GM23338 (cell line): ENCODE measurements around the gene KPNA6. TPM values are rescaled to one million over a fixed set of nuclear protein-coding genes. Genes with fewer than 3 reads are reported as not detected.

Experiments
- ATAC-seq: fragments of 200-7000 bp; cut with Tn5 transposase; 3 replicates; pipeline ENCODE4 v1.9.1; 2020
- DNase-seq: peaks from one replicate; pipeline ENCODE4 v3.0.0-alpha.2; 2015; ENCODE audit warnings: low spot score
- H2AFZ ChIP-seq: fragments of 200-600 bp; sonication (generic); 2 replicates; pipeline ENCODE4 v1.8.0; 2016; ENCODE audit warnings: antibody characterized with exemption, mild to moderate bottlenecking, moderate library complexity
- H3F3A ChIP-seq: fragments of 200-600 bp; sonication (generic); replicated peaks from 2 replicates; pipeline ENCODE4 v1.8.0; 2017; ENCODE audit warnings: antibody characterized with exemption, mixed run types, low read depth
- H3K27ac ChIP-seq: fragments of 200-600 bp; sonication (generic); 2 replicates; pipeline ENCODE4 v1.6.1; 2016; ENCODE audit warnings: low read depth
- H3K27me3 ChIP-seq: fragments of 200-600 bp; sonication (generic); 2 replicates; pipeline ENCODE4 v1.8.0; 2016; ENCODE audit warnings: mild to moderate bottlenecking, mixed run types, moderate library complexity; ENCODE audit not compliant: insufficient read depth
- H3K36me3 ChIP-seq: fragments of 200-600 bp; sonication (generic); 2 replicates; pipeline ENCODE4 v1.8.0; 2016; ENCODE audit warnings: mild to moderate bottlenecking; ENCODE audit not compliant: insufficient read depth
- H3K4me1 ChIP-seq: fragments of 200-600 bp; sonication (generic); 2 replicates; pipeline ENCODE4 v1.8.0; 2016; ENCODE audit warnings: mild to moderate bottlenecking, moderate library complexity; ENCODE audit not compliant: insufficient read depth
- H3K4me2 ChIP-seq: fragments of 200-600 bp; sonication (generic); 2 replicates; pipeline ENCODE4 v1.7.1; 2017; ENCODE audit warnings: mixed run types
- H3K4me3 ChIP-seq: fragments of 200-600 bp; sonication (generic); 2 replicates; pipeline ENCODE4 v1.6.1; 2016; ENCODE audit warnings: mixed run types
- H3K79me2 ChIP-seq: fragments of 200-600 bp; sonication (generic); replicated peaks from 2 replicates; pipeline ENCODE4 v1.8.0; 2017; ENCODE audit warnings: mild to moderate bottlenecking; ENCODE audit not compliant: insufficient read depth
- H3K9me2 ChIP-seq: fragments of 200-600 bp; sonication (generic); 2 replicates; pipeline ENCODE4 v1.8.0; 2017; ENCODE audit not compliant: insufficient read depth
- H4K20me1 ChIP-seq: fragments of 200-600 bp; sonication (generic); replicated peaks from 2 replicates; pipeline ENCODE4 v1.8.0; 2017; ENCODE audit warnings: mild to moderate bottlenecking; ENCODE audit not compliant: insufficient read depth
- H3K27ac Mint-ChIP-seq: 2 replicates; pipeline ENCODE4 v1.8.0; 2020; ENCODE audit warnings: inconsistent platforms, mild to moderate bottlenecking, moderate library complexity, mixed read lengths
- H3K27me3 Mint-ChIP-seq: 3 replicates; pipeline ENCODE4 v1.8.0; 2022; ENCODE audit warnings: low read depth, mild to moderate bottlenecking, moderate library complexity, mixed read lengths, inconsistent platforms; ENCODE audit not compliant: insufficient read depth, poor library complexity
- H3K36me3 Mint-ChIP-seq: 3 replicates; pipeline ENCODE4 v1.8.0; 2021; ENCODE audit warnings: low read depth, mild to moderate bottlenecking, inconsistent platforms, moderate library complexity, mixed read lengths
- H3K4me1 Mint-ChIP-seq: 3 replicates; pipeline ENCODE4 v1.8.0; 2020; ENCODE audit warnings: mild to moderate bottlenecking, inconsistent platforms, mixed read lengths
- H3K4me3 Mint-ChIP-seq: 3 replicates; pipeline ENCODE4 v1.8.0; 2021; ENCODE audit warnings: moderate library complexity, mild to moderate bottlenecking, inconsistent platforms, mixed read lengths
- H3K9me3 Mint-ChIP-seq: 3 replicates; pipeline ENCODE4 v1.8.0; 2020; ENCODE audit warnings: moderate library complexity, mild to moderate bottlenecking, inconsistent platforms, mixed read lengths
- EZH2 ChIP-seq: fragments of 200-600 bp; sonication (generic); IDR thresholded peaks from one replicate; pipeline ENCODE4 v1.8.0; 2017; ENCODE audit warnings: antibody characterized with exemption, mild to moderate bottlenecking, low read depth; ENCODE audit not compliant: unreplicated experiment
- EZH2phosphoT487 ChIP-seq: fragments of 200-600 bp; sonication (generic); IDR thresholded peaks from one replicate; pipeline ENCODE4 v1.8.1; 2018; ENCODE audit warnings: antibody characterized with exemption; ENCODE audit not compliant: unreplicated experiment
- NANOG ChIP-seq: IDR thresholded peaks from 2 replicates; pipeline ENCODE4 v1.6.1; 2016; ENCODE audit warnings: antibody characterized with exemption, borderline replicate concordance
- POLR2AphosphoS5 ChIP-seq: IDR thresholded peaks from 2 replicates; pipeline ENCODE4 v1.6.1; 2016; ENCODE audit warnings: antibody characterized with exemption, low read depth
- STAT1 ChIP-seq: IDR thresholded peaks from one replicate; pipeline ENCODE4 v1.6.1; 2016; ENCODE audit warnings: antibody characterized with exemption; ENCODE audit not compliant: unreplicated experiment
- polyA plus RNA-seq: library from polyadenylated mRNA; unstranded; fragments of >200 nt; fragmentation: Nextera tagmentation; extraction: Ambion mirVana; gene quantifications from 2 replicates; pipeline ENCODE4 v1.2.1, GENCODE V29; 2016
- total RNA-seq: library from RNA; depleted of rRNA; stranded (reverse); fragments of >200 nt; shearing (Covaris generic); gene quantifications from 2 replicates; pipeline ENCODE4 v1.2.3, GENCODE V29; 2014
- TF ChIP-seq, protein P1 (sequence below): fragments of 250-450 bp; sonication (Bioruptor Pico); IDR thresholded peaks from 2 replicates; pipeline ENCODE4 v1.5.0; 2020; ENCODE audit warnings: mild to moderate bottlenecking, moderate library complexity
- TF ChIP-seq, protein P2 (sequence below): IDR thresholded peaks from one replicate; pipeline ENCODE4 v1.6.1; 2018; ENCODE audit warnings: antibody characterized with exemption; ENCODE audit not compliant: unreplicated experiment
- TF ChIP-seq, protein P3 (sequence below), 2 experiments: fragments of 200-600 bp in 1 of 2; sonication (generic) in 1 of 2; conservative IDR thresholded peaks; 2 replicates each; pipeline versions ENCODE4 v1.5.1 to v1.6.1; 2016 to 2017; ENCODE audit warnings: antibody characterized with exemption in 2 of 2, low read depth in 2 of 2, mild to moderate bottlenecking in 2 of 2, moderate library complexity in 1 of 2

Gene KPNA6
- total and polyA plus RNA-seq, 2 experiments from 2014 or later = 28.6 to 72.2 TPM

DNA sequence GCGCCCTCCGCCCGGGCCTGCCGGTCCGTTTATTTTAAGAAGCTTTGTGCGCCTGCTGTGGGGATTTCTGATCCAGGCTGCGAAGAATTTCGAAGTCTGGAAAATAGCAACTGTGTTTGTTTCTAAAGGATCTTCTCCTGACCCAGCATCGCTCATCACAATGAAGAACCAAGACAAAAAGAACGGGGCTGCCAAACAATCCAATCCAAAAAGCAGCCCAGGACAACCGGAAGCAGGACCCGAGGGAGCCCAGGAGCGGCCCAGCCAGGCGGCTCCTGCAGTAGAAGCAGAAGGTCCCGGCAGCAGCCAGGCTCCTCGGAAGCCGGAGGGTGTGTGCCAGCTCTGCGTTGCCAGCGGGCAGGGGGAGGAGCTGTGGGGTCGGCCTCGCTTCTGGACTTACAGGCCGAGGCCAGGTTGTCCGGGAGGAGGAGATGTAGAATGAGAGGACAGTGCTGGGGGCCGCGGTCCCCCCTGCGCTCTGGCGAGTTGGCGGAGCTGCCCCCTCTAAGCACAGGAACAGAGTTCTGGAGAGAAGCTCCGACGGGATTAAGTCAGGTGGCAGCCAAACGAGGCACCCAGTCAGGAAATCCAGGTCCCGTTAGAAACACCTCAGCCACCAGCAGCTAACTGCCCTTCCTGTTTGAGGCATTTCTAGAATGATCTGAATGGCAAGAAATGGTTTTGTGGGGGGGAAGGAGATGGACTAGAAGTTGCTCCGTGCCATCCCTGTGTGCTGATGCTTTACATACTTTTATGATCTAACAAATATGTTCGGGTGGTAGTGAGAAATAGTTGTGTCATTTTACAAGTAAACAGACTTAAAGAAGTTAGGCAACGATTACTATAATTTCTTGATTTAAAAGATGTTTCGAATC, 72.6 kb downstream of the KPNA6 start:
- Histone ChIP-seq H4K20me1 (peaks cover 28% of the 10 kb centered on the region), H3K27ac (peak overlapping the region; percentile 96), H3K4me1 (peaks cover 30% of the 10 kb centered on the region), H3K4me3 (peak overlapping the region; percentile 93), H3K9me2 (no peaks in the 10 kb centered on the region), H3F3A (peaks cover 29% of the 10 kb centered on the region), H2AFZ (peak overlapping the region; percentile 81; the same call in 1 of the 2 replicates), H3K27me3 (no peaks in the 10 kb centered on the region), H3K36me3 (peaks cover 23% of the 10 kb centered on the region), H3K4me2 (peak overlapping the region; percentile 97), H3K79me2 (peaks cover 47% of the 10 kb centered on the region)
- H3K4me1 Mint-ChIP-seq = peaks cover 38% of the 10 kb centered on the region
- peaks cover 50% of the 10 kb centered on the region for H3K36me3 Mint-ChIP-seq
- H3K27ac Mint-ChIP-seq = peak overlapping the region; percentile 95
- H3K9me3 Mint-ChIP-seq = no peaks in the 10 kb centered on the region
- peaks cover 14% of the 10 kb centered on the region for H3K27me3 Mint-ChIP-seq
- TF ChIP-seq, protein P1, sequence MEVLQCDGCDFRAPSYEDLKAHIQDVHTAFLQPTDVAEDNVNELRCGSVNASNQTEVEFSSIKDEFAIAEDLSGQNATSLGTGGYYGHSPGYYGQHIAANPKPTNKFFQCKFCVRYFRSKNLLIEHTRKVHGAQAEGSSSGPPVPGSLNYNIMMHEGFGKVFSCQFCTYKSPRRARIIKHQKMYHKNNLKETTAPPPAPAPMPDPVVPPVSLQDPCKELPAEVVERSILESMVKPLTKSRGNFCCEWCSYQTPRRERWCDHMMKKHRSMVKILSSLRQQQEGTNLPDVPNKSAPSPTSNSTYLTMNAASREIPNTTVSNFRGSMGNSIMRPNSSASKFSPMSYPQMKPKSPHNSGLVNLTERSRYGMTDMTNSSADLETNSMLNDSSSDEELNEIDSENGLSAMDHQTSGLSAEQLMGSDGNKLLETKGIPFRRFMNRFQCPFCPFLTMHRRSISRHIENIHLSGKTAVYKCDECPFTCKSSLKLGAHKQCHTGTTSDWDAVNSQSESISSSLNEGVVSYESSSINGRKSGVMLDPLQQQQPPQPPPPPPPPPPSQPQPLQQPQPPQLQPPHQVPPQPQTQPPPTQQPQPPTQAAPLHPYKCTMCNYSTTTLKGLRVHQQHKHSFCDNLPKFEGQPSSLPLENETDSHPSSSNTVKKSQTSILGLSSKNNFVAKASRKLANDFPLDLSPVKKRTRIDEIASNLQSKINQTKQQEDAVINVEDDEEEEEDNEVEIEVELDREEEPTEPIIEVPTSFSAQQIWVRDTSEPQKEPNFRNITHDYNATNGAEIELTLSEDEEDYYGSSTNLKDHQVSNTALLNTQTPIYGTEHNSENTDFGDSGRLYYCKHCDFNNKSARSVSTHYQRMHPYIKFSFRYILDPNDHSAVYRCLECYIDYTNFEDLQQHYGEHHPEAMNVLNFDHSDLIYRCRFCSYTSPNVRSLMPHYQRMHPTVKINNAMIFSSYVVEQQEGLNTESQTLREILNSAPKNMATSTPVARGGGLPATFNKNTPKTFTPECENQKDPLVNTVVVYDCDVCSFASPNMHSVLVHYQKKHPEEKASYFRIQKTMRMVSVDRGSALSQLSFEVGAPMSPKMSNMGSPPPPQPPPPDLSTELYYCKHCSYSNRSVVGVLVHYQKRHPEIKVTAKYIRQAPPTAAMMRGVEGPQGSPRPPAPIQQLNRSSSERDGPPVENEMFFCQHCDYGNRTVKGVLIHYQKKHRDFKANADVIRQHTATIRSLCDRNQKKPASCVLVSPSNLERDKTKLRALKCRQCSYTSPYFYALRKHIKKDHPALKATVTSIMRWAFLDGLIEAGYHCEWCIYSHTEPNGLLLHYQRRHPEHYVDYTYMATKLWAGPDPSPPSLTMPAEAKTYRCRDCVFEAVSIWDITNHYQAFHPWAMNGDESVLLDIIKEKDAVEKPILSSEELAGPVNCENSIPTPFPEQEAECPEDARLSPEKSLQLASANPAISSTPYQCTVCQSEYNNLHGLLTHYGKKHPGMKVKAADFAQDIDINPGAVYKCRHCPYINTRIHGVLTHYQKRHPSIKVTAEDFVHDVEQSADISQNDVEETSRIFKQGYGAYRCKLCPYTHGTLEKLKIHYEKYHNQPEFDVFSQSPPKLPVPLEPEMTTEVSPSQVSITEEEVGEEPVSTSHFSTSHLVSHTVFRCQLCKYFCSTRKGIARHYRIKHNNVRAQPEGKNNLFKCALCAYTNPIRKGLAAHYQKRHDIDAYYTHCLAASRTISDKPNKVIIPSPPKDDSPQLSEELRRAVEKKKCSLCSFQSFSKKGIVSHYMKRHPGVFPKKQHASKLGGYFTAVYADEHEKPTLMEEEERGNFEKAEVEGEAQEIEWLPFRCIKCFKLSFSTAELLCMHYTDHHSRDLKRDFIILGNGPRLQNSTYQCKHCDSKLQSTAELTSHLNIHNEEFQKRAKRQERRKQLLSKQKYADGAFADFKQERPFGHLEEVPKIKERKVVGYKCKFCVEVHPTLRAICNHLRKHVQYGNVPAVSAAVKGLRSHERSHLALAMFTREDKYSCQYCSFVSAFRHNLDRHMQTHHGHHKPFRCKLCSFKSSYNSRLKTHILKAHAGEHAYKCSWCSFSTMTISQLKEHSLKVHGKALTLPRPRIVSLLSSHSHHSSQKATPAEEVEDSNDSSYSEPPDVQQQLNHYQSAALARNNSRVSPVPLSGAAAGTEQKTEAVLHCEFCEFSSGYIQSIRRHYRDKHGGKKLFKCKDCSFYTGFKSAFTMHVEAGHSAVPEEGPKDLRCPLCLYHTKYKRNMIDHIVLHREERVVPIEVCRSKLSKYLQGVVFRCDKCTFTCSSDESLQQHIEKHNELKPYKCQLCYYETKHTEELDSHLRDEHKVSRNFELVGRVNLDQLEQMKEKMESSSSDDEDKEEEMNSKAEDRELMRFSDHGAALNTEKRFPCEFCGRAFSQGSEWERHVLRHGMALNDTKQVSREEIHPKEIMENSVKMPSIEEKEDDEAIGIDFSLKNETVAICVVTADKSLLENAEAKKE (CRISPR knock-in tag) = no peak
- TF ChIP-seq, protein P2, sequence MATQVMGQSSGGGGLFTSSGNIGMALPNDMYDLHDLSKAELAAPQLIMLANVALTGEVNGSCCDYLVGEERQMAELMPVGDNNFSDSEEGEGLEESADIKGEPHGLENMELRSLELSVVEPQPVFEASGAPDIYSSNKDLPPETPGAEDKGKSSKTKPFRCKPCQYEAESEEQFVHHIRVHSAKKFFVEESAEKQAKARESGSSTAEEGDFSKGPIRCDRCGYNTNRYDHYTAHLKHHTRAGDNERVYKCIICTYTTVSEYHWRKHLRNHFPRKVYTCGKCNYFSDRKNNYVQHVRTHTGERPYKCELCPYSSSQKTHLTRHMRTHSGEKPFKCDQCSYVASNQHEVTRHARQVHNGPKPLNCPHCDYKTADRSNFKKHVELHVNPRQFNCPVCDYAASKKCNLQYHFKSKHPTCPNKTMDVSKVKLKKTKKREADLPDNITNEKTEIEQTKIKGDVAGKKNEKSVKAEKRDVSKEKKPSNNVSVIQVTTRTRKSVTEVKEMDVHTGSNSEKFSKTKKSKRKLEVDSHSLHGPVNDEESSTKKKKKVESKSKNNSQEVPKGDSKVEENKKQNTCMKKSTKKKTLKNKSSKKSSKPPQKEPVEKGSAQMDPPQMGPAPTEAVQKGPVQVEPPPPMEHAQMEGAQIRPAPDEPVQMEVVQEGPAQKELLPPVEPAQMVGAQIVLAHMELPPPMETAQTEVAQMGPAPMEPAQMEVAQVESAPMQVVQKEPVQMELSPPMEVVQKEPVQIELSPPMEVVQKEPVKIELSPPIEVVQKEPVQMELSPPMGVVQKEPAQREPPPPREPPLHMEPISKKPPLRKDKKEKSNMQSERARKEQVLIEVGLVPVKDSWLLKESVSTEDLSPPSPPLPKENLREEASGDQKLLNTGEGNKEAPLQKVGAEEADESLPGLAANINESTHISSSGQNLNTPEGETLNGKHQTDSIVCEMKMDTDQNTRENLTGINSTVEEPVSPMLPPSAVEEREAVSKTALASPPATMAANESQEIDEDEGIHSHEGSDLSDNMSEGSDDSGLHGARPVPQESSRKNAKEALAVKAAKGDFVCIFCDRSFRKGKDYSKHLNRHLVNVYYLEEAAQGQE = no peak
- TF ChIP-seq EZH2phosphoT487 (no peak), POLR2AphosphoS5 (no peak), STAT1 (no peak), NANOG (no peak), EZH2 (no peak)
- TF ChIP-seq, protein P3, sequence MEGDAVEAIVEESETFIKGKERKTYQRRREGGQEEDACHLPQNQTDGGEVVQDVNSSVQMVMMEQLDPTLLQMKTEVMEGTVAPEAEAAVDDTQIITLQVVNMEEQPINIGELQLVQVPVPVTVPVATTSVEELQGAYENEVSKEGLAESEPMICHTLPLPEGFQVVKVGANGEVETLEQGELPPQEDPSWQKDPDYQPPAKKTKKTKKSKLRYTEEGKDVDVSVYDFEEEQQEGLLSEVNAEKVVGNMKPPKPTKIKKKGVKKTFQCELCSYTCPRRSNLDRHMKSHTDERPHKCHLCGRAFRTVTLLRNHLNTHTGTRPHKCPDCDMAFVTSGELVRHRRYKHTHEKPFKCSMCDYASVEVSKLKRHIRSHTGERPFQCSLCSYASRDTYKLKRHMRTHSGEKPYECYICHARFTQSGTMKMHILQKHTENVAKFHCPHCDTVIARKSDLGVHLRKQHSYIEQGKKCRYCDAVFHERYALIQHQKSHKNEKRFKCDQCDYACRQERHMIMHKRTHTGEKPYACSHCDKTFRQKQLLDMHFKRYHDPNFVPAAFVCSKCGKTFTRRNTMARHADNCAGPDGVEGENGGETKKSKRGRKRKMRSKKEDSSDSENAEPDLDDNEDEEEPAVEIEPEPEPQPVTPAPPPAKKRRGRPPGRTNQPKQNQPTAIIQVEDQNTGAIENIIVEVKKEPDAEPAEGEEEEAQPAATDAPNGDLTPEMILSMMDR (conservative IDR thresholded peaks at IDR 0.05; ENCODE audit: low read depth in 2 of 2) = no peak
- peak; percentile 55 for ATAC-seq
- peak overlapping the region; percentile 95 for H3K4me3 Mint-ChIP-seq
- peak; percentile 70 for DNase-seq
